ENCODE measurements around the gene IGFBP2.
A peak's percentile ranks its signal among the peaks of the same experiment; 100 is the strongest.
"Not testable (repeated sequence)": the region's sequence is repeated elsewhere in the genome, so short reads cannot be mapped to it uniquely, and the experiment has no call there.

IGFBP2 gene

GRCh38 chr2:216632952-216633615 is at the start of gene IGFBP2:
TSS of gene IGFBP2 (plus strand) at chr2:216633420. CDS start at chr2:216633524, 104 bp downstream.
- no peaks in the 10 kb centered on the region for H3K36me3 Mint-ChIP-seq (ENCODE audit: low read depth)
- H3K4me1 Mint-ChIP-seq (ENCODE audit: low read depth): peaks cover 28% of the 10 kb centered on the region
- H3K27me3 Mint-ChIP-seq: peaks cover 55% of the 10 kb centered on the region
- peak within 1 kb of the TSS; percentile 72 for H3K27ac Mint-ChIP-seq
- no peaks in the 10 kb centered on the region for H3K9me3 Mint-ChIP-seq
- H3K4me3 Mint-ChIP-seq: peak within 1 kb of the TSS; percentile 83

GRCh38 chr2:216583606-216584005 is 49.6 kb upstream of the IGFBP2 start:
- Mint-ChIP-seq H3K27ac (no peak overlapping the region), H3K4me1 (ENCODE audit: low read depth) (no peaks in the 10 kb centered on the region), H3K27me3 (peaks cover 38% of the 10 kb centered on the region), H3K36me3 (ENCODE audit: low read depth) (no peaks in the 10 kb centered on the region), H3K9me3 (no peaks in the 10 kb centered on the region), H3K4me3 (no peak overlapping the region)

GRCh38 chr2:216584112-216584511 is 49.1 kb upstream of the IGFBP2 start:
- no peaks in the 10 kb centered on the region for H3K9me3 Mint-ChIP-seq
- no peak overlapping the region for H3K27ac Mint-ChIP-seq
- peaks cover 38% of the 10 kb centered on the region for H3K27me3 Mint-ChIP-seq
- H3K36me3 Mint-ChIP-seq (ENCODE audit: low read depth): no peaks in the 10 kb centered on the region
- no peaks in the 10 kb centered on the region for H3K4me1 Mint-ChIP-seq (ENCODE audit: low read depth)
- no peak overlapping the region for H3K4me3 Mint-ChIP-seq

GRCh38 chr2:216585441-216585840 is 47.8 kb upstream of the IGFBP2 start:
- peaks cover 38% of the 10 kb centered on the region for H3K27me3 Mint-ChIP-seq
- H3K27ac Mint-ChIP-seq: no peak overlapping the region
- H3K4me3 Mint-ChIP-seq: no peak overlapping the region
- H3K9me3 Mint-ChIP-seq: no peaks in the 10 kb centered on the region
- H3K4me1 Mint-ChIP-seq (ENCODE audit: low read depth): no peaks in the 10 kb centered on the region
- H3K36me3 Mint-ChIP-seq (ENCODE audit: low read depth): no peaks in the 10 kb centered on the region

GRCh38 chr2:216588861-216589710 is 44.1 kb upstream of the IGFBP2 start:
- Mint-ChIP-seq H3K4me3 (no peak overlapping the region), H3K4me1 (ENCODE audit: low read depth) (no peaks in the 10 kb centered on the region), H3K36me3 (ENCODE audit: low read depth) (no peaks in the 10 kb centered on the region)

GRCh38 chr2:216589791-216590190 is 43.4 kb upstream of the IGFBP2 start:
- H3K9me3 Mint-ChIP-seq: no peaks in the 10 kb centered on the region
- no peaks in the 10 kb centered on the region for H3K4me1 Mint-ChIP-seq (ENCODE audit: low read depth)
- no peak overlapping the region for H3K27ac Mint-ChIP-seq
- H3K36me3 Mint-ChIP-seq (ENCODE audit: low read depth): no peaks in the 10 kb centered on the region
- peaks cover 13% of the 10 kb centered on the region for H3K27me3 Mint-ChIP-seq
- H3K4me3 Mint-ChIP-seq: no peak overlapping the region

More at GRCh38 chr2:216588861-216589710, 44.1 kb upstream of the IGFBP2 start:
- peaks cover 19% of the 10 kb centered on the region for H3K27me3 Mint-ChIP-seq
- H3K27ac Mint-ChIP-seq: no peak overlapping the region
- no peaks in the 10 kb centered on the region for H3K9me3 Mint-ChIP-seq

- H3K27me3 Mint-ChIP-seq: peaks cover 14% of the 10 kb centered on the region
- H3K9me3 Mint-ChIP-seq: no peaks in the 10 kb centered on the region
- H3K36me3 Mint-ChIP-seq (ENCODE audit: low read depth): no peaks in the 10 kb centered on the region
- H3K4me1 Mint-ChIP-seq (ENCODE audit: low read depth): no peaks in the 10 kb centered on the region
- no peak overlapping the region for H3K27ac Mint-ChIP-seq
- H3K4me3 Mint-ChIP-seq: no peak overlapping the region
Measured at GRCh38 chr2:216590780-216591179, 42.4 kb upstream of the IGFBP2 start.

GRCh38 chr2:216591480-216591879 is 41.7 kb upstream of the IGFBP2 start:
- no peaks in the 10 kb centered on the region for H3K9me3 Mint-ChIP-seq
- peaks cover 12% of the 10 kb centered on the region for H3K27me3 Mint-ChIP-seq
- no peaks in the 10 kb centered on the region for H3K36me3 Mint-ChIP-seq (ENCODE audit: low read depth)
- H3K4me3 Mint-ChIP-seq: no peak overlapping the region
- no peak overlapping the region for H3K27ac Mint-ChIP-seq
- H3K4me1 Mint-ChIP-seq (ENCODE audit: low read depth): no peaks in the 10 kb centered on the region

- peaks cover 14% of the 10 kb centered on the region for H3K27me3 Mint-ChIP-seq
Measured at GRCh38 chr2:216594081-216594480, 39.1 kb upstream of the IGFBP2 start.

GRCh38 chr2:216596236-216596979 is 36.8 kb upstream of the IGFBP2 start:
- Mint-ChIP-seq H3K27ac (no peak overlapping the region), H3K27me3 (peaks cover 15% of the 10 kb centered on the region), H3K4me1 (ENCODE audit: low read depth) (no peaks in the 10 kb centered on the region), H3K9me3 (no peaks in the 10 kb centered on the region), H3K36me3 (ENCODE audit: low read depth) (no peaks in the 10 kb centered on the region), H3K4me3 (no peak overlapping the region)

More at GRCh38 chr2:216594081-216594480, 39.1 kb upstream of the IGFBP2 start:
- Mint-ChIP-seq H3K27ac (no peak overlapping the region), H3K4me1 (ENCODE audit: low read depth) (no peaks in the 10 kb centered on the region), H3K36me3 (ENCODE audit: low read depth) (no peaks in the 10 kb centered on the region), H3K9me3 (no peaks in the 10 kb centered on the region), H3K4me3 (no peak overlapping the region)

- Mint-ChIP-seq H3K4me3 (no peak overlapping the region), H3K27ac (no peak overlapping the region), H3K4me1 (ENCODE audit: low read depth) (no peaks in the 10 kb centered on the region), H3K27me3 (peaks cover 15% of the 10 kb centered on the region), H3K9me3 (no peaks in the 10 kb centered on the region), H3K36me3 (ENCODE audit: low read depth) (no peaks in the 10 kb centered on the region)
Measured at GRCh38 chr2:216596980-216597509, 36.2 kb upstream of the IGFBP2 start.

GRCh38 chr2:216597825-216598224 is 35.4 kb upstream of the IGFBP2 start:
- not testable (repeated sequence) for H3K36me3 Mint-ChIP-seq (ENCODE audit: low read depth); H3K27ac Mint-ChIP-seq; H3K9me3 Mint-ChIP-seq; H3K4me3 Mint-ChIP-seq; H3K4me1 Mint-ChIP-seq (ENCODE audit: low read depth)
- peaks cover 15% of the 10 kb centered on the region for H3K27me3 Mint-ChIP-seq

- peaks cover 6% of the 10 kb centered on the region for H3K4me1 Mint-ChIP-seq (ENCODE audit: low read depth)
- H3K9me3 Mint-ChIP-seq: no peaks in the 10 kb centered on the region
- no peaks in the 10 kb centered on the region for H3K36me3 Mint-ChIP-seq (ENCODE audit: low read depth)
- peaks cover 17% of the 10 kb centered on the region for H3K27me3 Mint-ChIP-seq
- no peak overlapping the region for H3K27ac Mint-ChIP-seq
- H3K4me3 Mint-ChIP-seq: no peak overlapping the region
Measured at GRCh38 chr2:216601632-216602409, 31.4 kb upstream of the IGFBP2 start.
